ENCODE data around the gene CREBRF. TPM values are rescaled to one million over a fixed set of nuclear protein-coding genes. Genes with fewer than 3 reads are reported as not detected.
"Not testable (repeated sequence)": the region's sequence is repeated elsewhere in the genome, so short reads cannot be mapped to it uniquely, and the experiment has no call there.

CREBRF gene
- total RNA-seq, 1 donor from 2014 or later = 8.7 TPM

DNA sequence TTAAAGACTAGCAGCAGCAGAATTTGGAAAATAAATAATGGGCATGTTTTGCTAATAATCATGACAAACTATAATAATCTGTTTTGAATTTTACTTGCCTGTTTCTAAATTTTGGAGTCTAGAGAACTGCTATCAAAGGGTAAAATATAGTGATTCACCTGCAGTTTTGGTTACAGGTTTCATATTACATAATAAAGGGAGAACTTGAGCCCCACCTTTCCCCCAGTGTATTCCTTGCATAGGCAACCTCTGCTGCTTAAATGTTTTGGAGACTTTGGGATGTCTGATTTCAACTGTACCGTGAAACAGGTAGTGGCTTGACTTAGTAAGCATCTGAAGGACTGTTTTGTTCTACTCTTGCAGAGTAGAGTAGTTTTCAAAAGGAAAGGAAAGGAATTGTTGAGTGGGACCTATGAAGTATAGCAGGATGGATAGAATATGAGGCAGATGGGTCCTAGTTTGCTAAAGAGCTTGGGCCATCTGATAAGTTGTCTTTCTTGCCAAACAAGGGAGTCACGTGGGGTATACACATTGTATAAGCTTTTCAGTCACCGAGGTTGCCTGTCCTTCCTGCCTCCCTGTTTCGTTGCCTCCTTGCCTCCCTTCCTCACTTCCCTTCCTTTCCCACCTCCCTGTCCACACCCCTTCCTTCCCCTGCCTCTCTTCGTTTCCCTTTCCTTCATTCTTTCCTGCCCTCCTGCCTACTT is 19.1 kb downstream of the CREBRF start:
- H3K27ac Mint-ChIP-seq = no peak overlapping the region
- DNase-seq (ENCODE audit: low spot score) = no peak
- H3K4me3 Mint-ChIP-seq (ENCODE audit: low read depth) = no peak overlapping the region
- intact Hi-C loops (cut with micrococcal nuclease) = no loop called here
- no peaks in the 10 kb centered on the region for H3K9me3 Mint-ChIP-seq
- no peaks in the 10 kb centered on the region for H3K27me3 Mint-ChIP-seq (ENCODE audit: low read depth)
- H3K4me1 Mint-ChIP-seq (ENCODE audit: low read depth) = no peaks in the 10 kb centered on the region
- H3K36me3 Mint-ChIP-seq (ENCODE audit: low read depth) = no peaks in the 10 kb centered on the region

DNA sequence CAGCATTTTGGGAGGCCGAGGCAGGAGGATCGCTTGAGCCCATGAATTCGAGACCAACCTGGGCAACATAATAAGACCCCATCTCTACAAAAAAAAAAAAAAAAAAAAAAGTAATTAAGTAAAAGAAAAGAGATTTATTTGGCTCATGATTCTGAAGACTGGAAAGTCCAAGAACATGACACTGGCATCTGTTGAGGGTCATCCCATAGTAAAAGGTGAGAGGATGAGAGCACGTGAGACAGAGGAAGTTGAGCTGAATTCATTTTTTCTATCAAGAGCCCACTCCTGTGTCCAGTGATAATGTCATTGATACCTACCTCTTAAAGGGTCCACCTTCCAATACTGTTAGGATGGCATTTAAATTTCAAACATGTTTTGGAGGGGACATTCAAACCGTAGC is 19.8 kb downstream of the CREBRF start:
- intact Hi-C loops (cut with micrococcal nuclease) = no loop called here
- Mint-ChIP-seq H3K4me3 (ENCODE audit: low read depth) (no peak overlapping the region), H3K27ac (no peak overlapping the region), H3K36me3 (ENCODE audit: low read depth) (peaks cover 5% of the 10 kb centered on the region), H3K4me1 (ENCODE audit: low read depth) (peaks cover 3% of the 10 kb centered on the region), H3K9me3 (no peaks in the 10 kb centered on the region), H3K27me3 (ENCODE audit: low read depth) (no peaks in the 10 kb centered on the region)
- no peak for DNase-seq (ENCODE audit: low spot score)

DNA sequence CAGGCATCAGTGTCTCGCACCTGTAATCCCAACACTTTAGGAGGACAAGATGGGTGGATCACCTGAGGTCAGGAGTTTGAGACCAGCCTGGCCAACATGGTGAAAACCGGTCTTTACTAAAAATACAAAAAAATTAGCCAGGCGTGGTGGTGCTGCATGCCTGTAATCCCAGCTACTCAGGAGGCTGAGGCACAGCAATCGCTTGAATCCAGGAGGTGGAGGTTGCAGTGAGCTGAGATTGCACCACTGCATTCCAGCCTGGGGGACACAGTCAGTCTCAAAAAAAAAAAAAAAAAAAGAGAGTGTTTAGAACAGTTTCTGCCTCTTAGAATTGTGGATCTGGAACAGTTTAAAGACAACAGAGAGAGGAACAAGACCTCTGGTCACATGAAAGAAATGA is 20.3 kb downstream of the CREBRF start:
- H3K4me3 Mint-ChIP-seq (ENCODE audit: low read depth); H3K27me3 Mint-ChIP-seq (ENCODE audit: low read depth); intact Hi-C loops (cut with micrococcal nuclease); H3K27ac Mint-ChIP-seq; H3K4me1 Mint-ChIP-seq (ENCODE audit: low read depth); H3K36me3 Mint-ChIP-seq (ENCODE audit: low read depth); H3K9me3 Mint-ChIP-seq; DNase-seq (ENCODE audit: low spot score): not testable (repeated sequence)

DNA sequence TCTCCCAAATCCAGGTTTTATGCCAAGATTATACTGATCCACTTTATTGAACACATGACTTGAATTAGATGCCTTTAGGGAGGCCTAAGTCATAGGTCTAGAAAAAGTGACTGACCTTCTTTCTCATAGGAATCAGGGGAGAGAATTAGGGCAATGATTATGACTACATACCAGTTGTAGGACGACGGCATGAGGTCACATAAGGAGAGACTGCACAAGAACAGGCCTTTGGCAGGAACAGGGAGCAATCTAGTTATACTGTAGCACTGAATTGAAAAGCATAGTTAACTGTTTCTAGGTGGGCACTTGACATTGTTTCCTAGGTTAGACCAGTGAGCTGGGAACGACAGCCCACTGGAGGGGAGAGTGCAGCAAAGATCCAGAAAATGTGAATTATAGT is 22.7 kb downstream of the CREBRF start:
- Mint-ChIP-seq H3K27me3 (ENCODE audit: low read depth) (no peaks in the 10 kb centered on the region), H3K27ac (no peak overlapping the region), H3K36me3 (ENCODE audit: low read depth) (peaks cover 15% of the 10 kb centered on the region), H3K9me3 (no peaks in the 10 kb centered on the region), H3K4me1 (ENCODE audit: low read depth) (peaks cover 5% of the 10 kb centered on the region), H3K4me3 (ENCODE audit: low read depth) (no peak overlapping the region)
- DNase-seq (ENCODE audit: low spot score) = no peak
- intact Hi-C loops (cut with micrococcal nuclease) = no loop called here

DNA sequence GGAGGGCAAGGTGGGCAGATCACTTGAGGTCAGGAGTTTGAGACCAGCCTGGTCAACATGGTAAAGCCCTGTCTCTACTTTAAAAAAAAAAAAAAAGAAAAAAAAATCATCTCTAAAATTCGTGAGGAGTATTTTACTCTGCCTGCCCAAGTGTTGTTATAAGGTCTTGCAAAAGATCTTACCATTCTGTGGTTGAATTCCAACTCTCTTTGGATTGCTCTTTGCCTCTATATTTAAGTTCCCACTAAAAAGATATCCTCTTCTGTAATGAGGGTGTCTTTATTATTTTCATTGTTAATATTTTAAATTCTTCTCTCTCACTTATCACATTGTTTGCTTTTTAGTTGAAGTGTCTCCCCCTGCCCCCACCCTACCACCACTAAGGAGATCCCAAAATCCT is 33.4 kb downstream of the CREBRF start:
- Mint-ChIP-seq H3K36me3 (ENCODE audit: low read depth) (peaks cover 9% of the 10 kb centered on the region), H3K27ac (no peak overlapping the region), H3K4me3 (ENCODE audit: low read depth) (no peak overlapping the region), H3K27me3 (ENCODE audit: low read depth) (no peaks in the 10 kb centered on the region), H3K4me1 (ENCODE audit: low read depth) (no peaks in the 10 kb centered on the region), H3K9me3 (no peaks in the 10 kb centered on the region)
- intact Hi-C loops (cut with micrococcal nuclease) = no loop called here
- no peak for DNase-seq (ENCODE audit: low spot score)

DNA sequence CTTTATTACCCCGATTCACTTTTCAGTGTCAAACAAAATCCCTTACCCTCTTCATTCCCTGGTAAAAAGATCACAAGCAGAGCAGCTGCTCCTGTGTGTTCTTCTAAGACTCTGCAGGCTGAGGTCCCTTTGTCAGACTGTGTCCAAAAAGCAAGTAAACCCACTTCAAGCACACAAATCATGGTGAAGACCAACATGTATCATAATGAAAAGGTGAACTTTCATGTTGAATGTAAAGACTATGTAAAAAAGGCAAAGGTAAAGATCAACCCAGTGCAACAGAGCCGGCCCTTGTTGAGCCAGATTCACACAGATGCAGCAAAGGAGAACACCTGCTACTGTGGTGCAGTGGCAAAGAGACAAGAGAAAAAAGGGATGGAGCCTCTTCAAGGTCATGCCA is 34.5 kb downstream of the CREBRF start:
- peaks cover 8% of the 10 kb centered on the region for H3K36me3 Mint-ChIP-seq (ENCODE audit: low read depth)
- no peaks in the 10 kb centered on the region for H3K27me3 Mint-ChIP-seq (ENCODE audit: low read depth)
- DNase-seq (ENCODE audit: low spot score) = no peak
- no peaks in the 10 kb centered on the region for H3K4me1 Mint-ChIP-seq (ENCODE audit: low read depth)
- H3K27ac Mint-ChIP-seq = no peak overlapping the region
- no peak overlapping the region for H3K4me3 Mint-ChIP-seq (ENCODE audit: low read depth)
- no peaks in the 10 kb centered on the region for H3K9me3 Mint-ChIP-seq
- intact Hi-C loops (cut with micrococcal nuclease) = no loop called here

DNA sequence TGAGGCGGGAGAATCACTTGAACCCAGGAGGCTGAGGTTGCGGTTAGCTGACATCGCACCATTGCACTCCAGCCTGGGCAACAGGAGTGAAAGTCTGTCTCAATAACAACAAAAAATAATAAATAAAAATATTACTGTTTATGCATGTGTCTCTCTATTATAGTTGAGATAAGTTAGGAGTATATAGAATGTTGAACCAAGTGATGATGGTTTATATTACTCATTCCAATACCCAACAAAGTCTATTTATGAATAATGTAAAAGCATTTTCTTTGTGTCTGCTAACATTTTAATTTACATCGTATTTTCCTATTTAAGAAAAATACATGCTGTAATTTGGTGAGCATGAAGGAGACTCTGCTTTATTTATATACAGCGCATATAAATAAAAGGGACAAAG is 35.8 kb downstream of the CREBRF start:
- H3K36me3 Mint-ChIP-seq (ENCODE audit: low read depth) = no peaks in the 10 kb centered on the region
- no peak overlapping the region for H3K27ac Mint-ChIP-seq
- H3K9me3 Mint-ChIP-seq = no peaks in the 10 kb centered on the region
- no peak for DNase-seq (ENCODE audit: low spot score)
- H3K27me3 Mint-ChIP-seq (ENCODE audit: low read depth) = no peaks in the 10 kb centered on the region
- intact Hi-C loops (cut with micrococcal nuclease) = no loop called here
- no peaks in the 10 kb centered on the region for H3K4me1 Mint-ChIP-seq (ENCODE audit: low read depth)
- no peak overlapping the region for H3K4me3 Mint-ChIP-seq (ENCODE audit: low read depth)

DNA sequence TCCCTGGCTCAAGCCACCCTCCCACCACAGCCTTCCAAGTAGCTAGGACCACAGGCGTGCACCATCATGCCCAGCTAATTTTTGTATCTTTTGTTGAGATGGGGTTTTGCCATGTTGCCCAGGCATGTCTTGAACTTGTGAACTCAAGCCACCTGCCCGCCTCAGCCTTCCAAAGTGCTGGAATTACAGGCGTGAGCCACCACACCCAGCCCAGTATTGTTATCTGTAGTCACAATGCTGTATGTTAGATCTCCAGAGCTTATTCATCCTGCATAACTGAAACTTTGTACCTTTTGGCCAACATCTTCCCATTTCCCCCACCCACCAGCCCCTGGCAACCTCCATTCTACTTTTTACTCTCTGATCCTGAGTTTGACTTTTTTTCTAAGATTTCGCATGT is 37.5 kb downstream of the CREBRF start:
- no peak for DNase-seq (ENCODE audit: low spot score)
- Mint-ChIP-seq H3K9me3 (no peaks in the 10 kb centered on the region), H3K4me3 (ENCODE audit: low read depth) (no peak overlapping the region), H3K4me1 (ENCODE audit: low read depth) (no peaks in the 10 kb centered on the region), H3K27me3 (ENCODE audit: low read depth) (no peaks in the 10 kb centered on the region), H3K27ac (no peak overlapping the region), H3K36me3 (ENCODE audit: low read depth) (no peaks in the 10 kb centered on the region)
- intact Hi-C loops (cut with micrococcal nuclease) = no loop called here

DNA sequence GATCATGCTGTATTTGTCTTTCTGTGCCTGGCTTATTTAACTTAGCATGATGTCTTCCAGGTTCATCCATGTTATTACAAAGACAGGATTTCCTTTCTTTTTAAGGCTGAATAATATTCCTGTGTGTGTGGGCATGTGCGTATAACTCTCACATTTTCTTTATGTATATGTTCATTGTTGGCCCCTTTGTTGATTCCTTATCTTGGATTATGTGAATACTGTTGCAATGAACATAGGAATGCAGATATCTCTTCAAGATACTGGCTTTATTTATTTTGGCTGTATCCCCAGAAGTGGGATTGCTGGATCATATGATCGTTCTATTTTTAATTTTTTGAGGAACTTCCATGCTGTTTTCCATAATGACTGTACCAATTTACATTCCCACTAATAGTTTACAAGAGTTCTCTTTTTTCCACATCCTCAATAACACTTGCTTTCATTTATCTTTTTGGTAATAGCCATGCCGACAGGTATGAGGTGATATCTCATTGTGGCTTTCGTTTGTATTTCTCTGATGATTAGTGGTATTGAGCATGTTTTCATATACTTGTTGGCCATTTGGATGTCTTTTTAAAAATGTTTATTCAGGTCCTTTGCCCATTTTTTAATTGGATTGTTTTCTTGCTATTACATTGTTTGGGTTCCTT is 38.0 kb downstream of the CREBRF start:
- no peak overlapping the region for H3K4me3 Mint-ChIP-seq (ENCODE audit: low read depth)
- no peaks in the 10 kb centered on the region for H3K36me3 Mint-ChIP-seq (ENCODE audit: low read depth)
- intact Hi-C loops (cut with micrococcal nuclease) = no loop called here
- no peaks in the 10 kb centered on the region for H3K4me1 Mint-ChIP-seq (ENCODE audit: low read depth)
- no peak for DNase-seq (ENCODE audit: low spot score)
- no peaks in the 10 kb centered on the region for H3K27me3 Mint-ChIP-seq (ENCODE audit: low read depth)
- H3K9me3 Mint-ChIP-seq = no peaks in the 10 kb centered on the region
- H3K27ac Mint-ChIP-seq = no peak overlapping the region

DNA sequence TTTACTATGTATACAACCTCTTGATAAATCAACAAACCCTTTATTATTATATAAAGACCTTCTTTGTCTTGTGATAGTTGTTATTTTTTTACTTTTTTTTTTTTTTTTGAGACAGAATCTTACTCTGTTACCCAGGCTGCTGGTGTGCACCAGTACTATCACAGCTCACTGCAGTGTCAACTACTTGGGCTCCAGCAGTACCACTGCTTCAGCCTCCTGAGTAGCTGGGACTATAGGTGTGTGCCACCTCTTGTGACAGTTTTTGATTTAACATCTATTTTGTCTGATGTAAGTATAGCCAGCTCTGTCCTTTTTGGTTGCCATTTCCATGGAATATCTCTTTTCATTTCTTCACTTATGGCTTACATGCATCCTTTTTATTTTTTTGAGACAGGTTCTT is 42.6 kb downstream of the CREBRF start:
- Mint-ChIP-seq H3K36me3 (ENCODE audit: low read depth) (peaks cover 14% of the 10 kb centered on the region), H3K4me1 (ENCODE audit: low read depth) (peaks cover 2% of the 10 kb centered on the region), H3K27ac (no peak overlapping the region), H3K4me3 (ENCODE audit: low read depth) (no peak overlapping the region), H3K27me3 (ENCODE audit: low read depth) (no peaks in the 10 kb centered on the region), H3K9me3 (peaks cover 12% of the 10 kb centered on the region)
- no peak for DNase-seq (ENCODE audit: low spot score)
- intact Hi-C loops (cut with micrococcal nuclease) = no loop called here

DNA sequence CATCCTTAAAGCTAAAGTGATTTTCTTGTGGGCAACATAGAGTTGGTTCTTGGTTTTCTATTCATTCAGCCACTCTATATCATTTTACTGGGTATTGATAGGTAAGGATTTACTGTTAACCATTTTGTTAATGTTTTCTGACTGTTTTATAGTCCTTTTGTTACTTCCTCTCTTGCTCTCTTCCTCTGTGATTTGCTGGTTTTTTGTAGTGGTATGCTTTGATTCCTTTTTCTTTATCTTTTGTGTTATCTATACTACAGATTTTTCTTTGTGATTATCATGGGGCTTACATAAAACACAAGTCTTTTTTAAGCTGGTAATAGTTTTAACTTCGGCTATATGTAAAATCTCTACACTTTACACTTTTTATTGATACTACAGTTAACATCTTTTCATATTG is 43.3 kb downstream of the CREBRF start:
- Mint-ChIP-seq H3K27ac (no peak overlapping the region), H3K4me3 (ENCODE audit: low read depth) (no peak overlapping the region), H3K27me3 (ENCODE audit: low read depth) (no peaks in the 10 kb centered on the region), H3K4me1 (ENCODE audit: low read depth) (peaks cover 2% of the 10 kb centered on the region), H3K36me3 (ENCODE audit: low read depth) (peaks cover 14% of the 10 kb centered on the region), H3K9me3 (peaks cover 12% of the 10 kb centered on the region)
- intact Hi-C loops (cut with micrococcal nuclease) = no loop called here
- no peak for DNase-seq (ENCODE audit: low spot score)

DNA sequence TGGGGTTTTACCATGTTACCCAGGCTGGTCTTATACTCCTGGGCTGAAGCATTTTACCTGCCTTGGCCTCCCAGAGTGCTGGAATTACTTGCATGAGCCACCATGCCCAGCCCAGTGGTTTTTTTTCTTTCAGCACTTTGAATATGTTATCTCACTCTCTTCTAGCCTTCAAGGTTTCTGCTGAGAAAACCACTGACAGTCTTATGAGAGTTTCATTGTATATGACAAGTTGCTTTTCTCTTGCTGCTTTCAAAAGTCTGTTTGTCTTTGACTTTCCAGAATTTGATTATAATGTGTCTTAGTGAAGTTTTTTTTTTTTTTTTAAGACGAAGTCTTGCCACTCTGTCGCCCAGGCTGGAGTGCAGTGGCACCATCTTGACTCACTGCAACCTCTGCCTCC is 45.1 kb downstream of the CREBRF start:
- Mint-ChIP-seq H3K4me3 (ENCODE audit: low read depth) (no peak overlapping the region), H3K27me3 (ENCODE audit: low read depth) (no peaks in the 10 kb centered on the region), H3K9me3 (peaks cover 12% of the 10 kb centered on the region), H3K27ac (no peak overlapping the region), H3K4me1 (ENCODE audit: low read depth) (peaks cover 2% of the 10 kb centered on the region), H3K36me3 (ENCODE audit: low read depth) (peaks cover 14% of the 10 kb centered on the region)
- intact Hi-C loops (cut with micrococcal nuclease) = no loop called here
- no peak for DNase-seq (ENCODE audit: low spot score)

DNA sequence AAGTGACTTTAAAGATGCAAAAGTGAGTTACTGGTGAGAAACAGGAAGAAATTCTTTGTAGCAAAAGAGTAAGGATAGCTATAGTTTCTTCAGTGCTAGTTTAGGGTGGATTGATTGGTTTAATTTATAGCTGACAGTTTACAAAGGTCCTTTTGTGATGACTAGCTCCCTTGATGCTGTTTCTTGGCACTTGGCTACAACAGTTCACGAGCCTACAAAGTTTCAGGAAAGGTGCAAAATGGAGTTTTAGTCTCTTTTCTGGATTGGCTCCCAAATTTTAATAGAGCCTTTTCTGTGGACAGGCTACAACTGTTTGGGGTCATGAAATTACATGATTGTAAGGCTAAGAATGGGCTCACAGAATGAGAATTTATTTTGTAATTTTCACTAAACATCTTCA is 47.3 kb downstream of the CREBRF start:
- H3K4me3 Mint-ChIP-seq (ENCODE audit: low read depth) = no peak overlapping the region
- peaks cover 2% of the 10 kb centered on the region for H3K4me1 Mint-ChIP-seq (ENCODE audit: low read depth)
- no peak overlapping the region for H3K27ac Mint-ChIP-seq
- H3K36me3 Mint-ChIP-seq (ENCODE audit: low read depth) = peaks cover 16% of the 10 kb centered on the region
- no peak for DNase-seq (ENCODE audit: low spot score)
- H3K9me3 Mint-ChIP-seq = peaks cover 12% of the 10 kb centered on the region
- intact Hi-C loops (cut with micrococcal nuclease) = no loop called here
- H3K27me3 Mint-ChIP-seq (ENCODE audit: low read depth) = no peaks in the 10 kb centered on the region
